Left cardiac atrium (tissue), 4 donors: ENCODE data around the gene RUNX1. TPM values are rescaled to one million over a fixed set of nuclear protein-coding genes. Genes with fewer than 3 reads are reported as not detected.

Experiments
- ATAC-seq, 2 donors: fragments of 200-7000 bp; cut with Tn5 transposase; one replicate each; pipeline ENCODE4 v1.9.1; 2020; ENCODE audit warnings: mild to moderate bottlenecking in 2 of 2, moderate library complexity in 2 of 2
- DNase-seq: peaks from one replicate; pipeline ENCODE4 v3.0.0-alpha.2; 2020
- intact Hi-C, 2 donors: fragments of 100-400 bp; cut with DNase I; formaldehyde crosslinking; loops; one replicate each; pipeline versions ENCODE4 v1.14.1 to v1.15.1; 2022 to 2023
- total RNA-seq, 2 donors: library from RNA; stranded (reverse); fragmentation: NEBNext Ultra II Directional; extraction: Animal tissue kit (Norgen Biotek cat#: 25700); gene quantifications; one replicate each; pipeline ENCODE4 v1.2.1, GENCODE V29; 2021
- donor health status: DM: no; HTN: yes; CAD: no.
- donor health status: DM: no; HTN: yes; CAD: no; lungs with severe emphysema.
- donor health status: DM: yes; HTN: yes; CAD: no.
- donor health status: Dilated cardiomyopathy.

RUNX1 gene
- total RNA-seq, 2 donors from 2014 or later = 7.8 to 27.4 TPM

- intact Hi-C loops = no loop called here
- ATAC-seq (no peak), DNase-seq (no peak)
Observed at GRCh38 chr21:34836933-34837505, 212.1 kb downstream of the RUNX1 start.

- intact Hi-C loops = no loop called here
- peak; percentile 72 to 89 for ATAC-seq
- DNase-seq = peak; percentile 68
Observed at GRCh38 chr21:34836103-34836932, 212.8 kb downstream of the RUNX1 start.

- intact Hi-C loops = no loop called here
- DNase-seq (no peak), ATAC-seq (peak; percentile 21 to 54)
Observed at GRCh38 chr21:34835526-34835925, 213.6 kb downstream of the RUNX1 start.

GRCh38 chr21:34834852-34835501, 214.1 kb downstream of the RUNX1 start:
- ATAC-seq (peak in 1 of 2 donors; percentile 11), DNase-seq (no peak)
- intact Hi-C loops = no loop called here

- no peak for DNase-seq
- ATAC-seq = peak in 1 of 2 donors; percentile 11
- intact Hi-C loops = no loop called here
Observed at GRCh38 chr21:34834290-34834689, 214.8 kb downstream of the RUNX1 start.

- ATAC-seq = no peak
- intact Hi-C loops = no loop called here
- DNase-seq = no peak
Observed at GRCh38 chr21:34833465-34833864, 215.6 kb downstream of the RUNX1 start.

- no peak for DNase-seq
- intact Hi-C loops = no loop called here
- ATAC-seq = no peak
Observed at GRCh38 chr21:34830386-34831170, 218.5 kb downstream of the RUNX1 start.

GRCh38 chr21:34827445-34828235, 221.5 kb downstream of the RUNX1 start:
- no peak for ATAC-seq
- DNase-seq = no peak
- intact Hi-C loops = no loop called here

- DNase-seq (no peak), ATAC-seq (peak in 1 of 2 donors; percentile 50)
- intact Hi-C loops = no loop called here
Observed at GRCh38 chr21:34826836-34827235, 222.3 kb downstream of the RUNX1 start.

- DNase-seq (no peak), ATAC-seq (no peak)
- intact Hi-C loops = no loop called here
Observed at GRCh38 chr21:34825948-34826548, 223.1 kb downstream of the RUNX1 start.

GRCh38 chr21:34825101-34825500, 224.0 kb downstream of the RUNX1 start:
- intact Hi-C loops = no loop called here
- DNase-seq (no peak), ATAC-seq (no peak)

- intact Hi-C loops = no loop called here
- no peak for DNase-seq
- no peak for ATAC-seq
Observed at GRCh38 chr21:34824314-34824713, 224.8 kb downstream of the RUNX1 start.

- no peak for ATAC-seq
- DNase-seq = no peak
- intact Hi-C loops = no loop called here
Observed at GRCh38 chr21:34822942-34823341, 226.2 kb downstream of the RUNX1 start.

GRCh38 chr21:34822168-34822567, 226.9 kb downstream of the RUNX1 start:
- intact Hi-C loops = no loop called here
- no peak for ATAC-seq
- DNase-seq = no peak

- ATAC-seq (no peak), DNase-seq (no peak)
- intact Hi-C loops = no loop called here
Observed at GRCh38 chr21:34821717-34822116, 227.4 kb downstream of the RUNX1 start.

- DNase-seq (no peak), ATAC-seq (peak in 1 of 2 donors; percentile 7)
- intact Hi-C loops = no loop called here
Observed at GRCh38 chr21:34820051-34820450, 229.1 kb downstream of the RUNX1 start.

- DNase-seq = no peak
- ATAC-seq = peak in 1 of 2 donors; percentile 20
- intact Hi-C loops = no loop called here
Observed at GRCh38 chr21:34819357-34819999, 229.6 kb downstream of the RUNX1 start.

GRCh38 chr21:34818662-34819158, 230.4 kb downstream of the RUNX1 start:
- intact Hi-C loops = no loop called here
- no peak for ATAC-seq
- DNase-seq = no peak
